ENCODE data around the gene ZNF213. TPM values are rescaled to one million over a fixed set of nuclear protein-coding genes. Genes with fewer than 3 reads are reported as not detected.

Gene ZNF213
- total RNA-seq, 1 experiment from 2014 or later, result 12.3 TPM

DNA sequence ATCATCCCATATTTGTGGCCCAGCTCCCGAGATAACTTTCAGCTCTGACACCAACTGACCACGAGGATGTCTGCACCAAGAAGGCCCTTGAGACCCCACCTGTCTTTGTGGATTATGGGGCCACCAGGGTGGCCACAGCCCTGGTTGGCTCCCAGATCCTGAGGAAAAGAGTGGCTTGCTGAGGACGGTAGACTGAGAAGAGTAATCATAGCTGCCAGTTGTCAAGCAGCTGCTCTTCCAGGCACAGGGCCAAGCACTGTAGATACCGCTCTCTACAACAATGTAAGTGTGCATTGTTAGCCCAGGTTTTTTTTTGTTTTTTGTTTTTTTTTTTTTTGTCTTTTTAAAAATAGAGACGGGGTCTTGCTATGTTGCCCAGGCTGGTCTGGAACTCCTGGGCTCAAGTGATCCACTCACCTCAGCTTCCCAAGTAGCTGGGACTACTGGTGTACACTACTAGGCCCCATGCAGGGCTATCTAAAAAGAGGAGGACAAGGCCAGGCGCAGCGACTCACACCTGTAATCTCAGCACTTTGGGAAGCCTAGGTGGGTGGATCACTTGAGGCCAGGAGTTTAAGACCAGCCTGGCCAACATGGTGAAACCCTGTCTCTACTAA, 12.9 kb upstream of the ZNF213 start:
- no TSS peak for BruUV-seq (replicated peaks)
- POLR2A ChIA-PET, result interaction anchor here (0.6 kb wide), 1 partner anchor 25 kb away, joined by 13 read pairs; no protein-coding TSS in a partner anchor
- in situ Hi-C loops (cut with HindIII; ENCODE audit: low pct_unique_long_range_greater_than_20kb, low sequenced_read_pairs), result no loop called here

More for the DNA sequence above, 12.9 kb upstream of the ZNF213 start:
- CTCF ChIA-PET, result interaction anchor here (2.1 kb wide), 1 partner anchor 64 kb away, joined by 12 read pairs; no protein-coding TSS in a partner anchor
- Histone ChIP-seq H3K9me3 (ENCODE audit: control insufficient read depth, insufficient read depth, low read depth, low read length) (no peaks in the 10 kb centered on the region), H3K27me3 (ENCODE audit: control insufficient read depth, insufficient read depth, low read length) (no peaks in the 10 kb centered on the region), H3K36me3 (ENCODE audit: control insufficient read depth, insufficient read depth, low read length) (no peaks in the 10 kb centered on the region), H3K27ac (ENCODE audit: low read length) (no peak overlapping the region), H3K4me3 (ENCODE audit: low read depth in 2 of 2, low read length in 2 of 2) (no peak overlapping the region), H3K4me1 (ENCODE audit: control insufficient read depth, insufficient read depth, low read length) (no peaks in the 10 kb centered on the region)
- TF ChIP-seq TCF7L2 (IDR thresholded peaks at IDR 0.05; ENCODE audit: low read depth, low read length) (no peak), SIN3A (IDR thresholded peaks at IDR 0.05; ENCODE audit: borderline replicate concordance, insufficient read depth, low read depth, low read length) (no peak), REST (IDR thresholded peaks at IDR 0.05; ENCODE audit: insufficient read depth in 1 of 2, low read depth in 2 of 2, low read length in 1 of 2) (no peak), POLR2AphosphoS5 (IDR thresholded peaks at IDR 0.05; ENCODE audit: low read depth, low read length) (no peak), CTCF (IDR thresholded peaks at IDR 0.05) (no peak)
- no peak for DNase-seq (ENCODE audit: low read depth, low spot score)
- intact Hi-C loops (cut with micrococcal nuclease; ENCODE audit: unreplicated experiment), result loop anchor here (10.0 kb wide), 1 partner anchor 67 kb away; no protein-coding TSS in a partner anchor
- no peak for ATAC-seq

Measured in Panc1 (cell line).